Keratinocyte (primary cell): Measurements from ENCODE around the gene CFAP410. TPM values are rescaled to one million over a fixed set of nuclear protein-coding genes. Genes with fewer than 3 reads are reported as not detected.

Source experiments
- DNase-seq: peaks from one replicate; pipeline ENCODE4 v3.0.0-alpha.2; 2011; ENCODE audit warnings: low read depth, missing footprints, low spot score
- FAIRE-seq: peaks from 2 replicates; lab custom pipeline; 2011; peaks lifted over from hg19 to GRCh38; lab: Jason Lieb, UNC
- H2AFZ ChIP-seq: 2 replicates; pipeline ENCODE4 v1.6.0; 2012; ENCODE audit warnings: low read length, control low read depth, inconsistent platforms; ENCODE audit not compliant: control insufficient read depth
- H3K27ac ChIP-seq: 2 replicates; pipeline ENCODE4 v1.5.1; 2011; ENCODE audit warnings: low read length; ENCODE audit not compliant: control insufficient read depth, insufficient read depth
- H3K27me3 ChIP-seq: 3 replicates; pipeline ENCODE4 v1.6.0; 2011; ENCODE audit warnings: low read length; ENCODE audit not compliant: control insufficient read depth, insufficient read depth; ENCODE audit errors: extremely low read depth
- H3K36me3 ChIP-seq, 2 experiments: 2 replicates in 1 of 2; 3 replicates in 1 of 2; pipeline ENCODE4 v1.5.1; 2011; ENCODE audit warnings: low read length in 2 of 2, mild to moderate bottlenecking in 1 of 2; ENCODE audit not compliant: control insufficient read depth in 2 of 2, insufficient read depth in 2 of 2; ENCODE audit errors: extremely low read depth in 1 of 2
- H3K4me1 ChIP-seq: 3 replicates; pipeline ENCODE4 v1.5.1; 2011; ENCODE audit warnings: low read length; ENCODE audit not compliant: control insufficient read depth, insufficient read depth; ENCODE audit errors: extremely low read depth
- H3K4me2 ChIP-seq: 3 replicates; pipeline ENCODE4 v1.6.0; 2011; ENCODE audit warnings: low read depth, low read length; ENCODE audit not compliant: control insufficient read depth, insufficient read depth; ENCODE audit errors: extremely low read depth
- H3K4me3 ChIP-seq, 3 experiments: fragments of 200-600 bp in 1 of 3; sonication (generic) in 1 of 3; 2 replicates in 2 of 3; 3 replicates in 1 of 3; pipeline ENCODE4 v1.5.1; 2011 to 2016; ENCODE audit warnings: low read length in 3 of 3, mild to moderate bottlenecking in 3 of 3, control low read depth in 2 of 3, inconsistent platforms in 1 of 3, low read depth in 1 of 3, mixed read lengths in 1 of 3, mixed run types in 1 of 3, moderate library complexity in 1 of 3; ENCODE audit not compliant: control insufficient read depth in 2 of 3, insufficient read depth in 2 of 3; ENCODE audit errors: extremely low read depth in 1 of 3
- H3K79me2 ChIP-seq: 2 replicates; pipeline ENCODE4 v1.6.0; 2012; ENCODE audit warnings: low read length; ENCODE audit not compliant: control insufficient read depth, insufficient read depth
- H3K9ac ChIP-seq: 3 replicates; pipeline ENCODE4 v1.6.0; 2011; ENCODE audit warnings: low read length; ENCODE audit not compliant: control insufficient read depth, insufficient read depth; ENCODE audit errors: extremely low read depth
- H3K9me1 ChIP-seq: 3 replicates; pipeline ENCODE4 v1.6.0; 2011; ENCODE audit warnings: low read length; ENCODE audit not compliant: control insufficient read depth, insufficient read depth; ENCODE audit errors: extremely low read depth
- H3K9me3 ChIP-seq: 2 replicates; pipeline ENCODE4 v1.5.1; 2012; ENCODE audit warnings: low read depth, low read length; ENCODE audit not compliant: control insufficient read depth
- H4K20me1 ChIP-seq: 3 replicates; pipeline ENCODE4 v1.6.0; 2011; ENCODE audit warnings: low read length; ENCODE audit not compliant: control insufficient read depth, insufficient read depth; ENCODE audit errors: extremely low read depth
- CTCF ChIP-seq, 3 experiments: IDR thresholded peaks in 1 of 3; conservative IDR thresholded peaks in 1 of 3; optimal IDR thresholded peaks in 1 of 3; 2 replicates in 2 of 3; 3 replicates in 1 of 3; pipeline versions ENCODE3 to v1.5.1; 2011; ENCODE audit warnings: low read length in 3 of 3, mild to moderate bottlenecking in 3 of 3, moderate library complexity in 2 of 3, control low read depth in 1 of 3, inconsistent platforms in 1 of 3; ENCODE audit not compliant: insufficient read depth in 2 of 3; ENCODE audit errors: extremely low read depth in 1 of 3
- EZH2 ChIP-seq: IDR thresholded peaks from one replicate; pipeline ENCODE4 v1.6.1; 2012; ENCODE audit warnings: inconsistent platforms, mild to moderate bottlenecking, low read length, moderate library complexity
- dilution Hi-C: fragments of 300-500 bp; cut with MboI; formaldehyde crosslinking; loops from one replicate; pipeline ENCODE4 v1.7.0; 2020; ENCODE audit warnings: low sequenced_read_pairs; ENCODE audit not compliant: extremely low pct_ligation_motif_present
- polyA plus RNA-seq, 5 experiments: library from polyadenylated mRNA; depleted of rRNA in 3 of 5; stranded (reverse) in 3 of 5; stranded (forward) in 1 of 5; unstranded in 1 of 5; fragments of >200 nt; gene quantifications; 1 replicate in 1 of 5; 2 replicates in 3 of 5; 3 replicates in 1 of 5; pipeline versions ENCODE4 v1.2.1 to v1.2.3, GENCODE V29; 2011 to 2012; ENCODE audit warnings: missing spikeins in 2 of 5, low read depth in 1 of 5, low replicate concordance in 1 of 5

The CFAP410 gene
- polyA plus RNA-seq, 1 donor (not counting 4 experiments of a cell fraction or from before 2014, with no cell fraction given): 2.2 TPM

- H3K79me2 ChIP-seq: no peaks in the 10 kb centered on the region
- no peak overlapping the region for H3K4me3 ChIP-seq
- dilution Hi-C loops: no loop called here
- no peaks in the 10 kb centered on the region for H3K4me1 ChIP-seq
- FAIRE-seq (no peak), DNase-seq (no peak)
- no peaks in the 10 kb centered on the region for H3K9me3 ChIP-seq
- no peaks in the 10 kb centered on the region for H3K36me3 ChIP-seq
- H4K20me1 ChIP-seq: peaks cover 4% of the 10 kb centered on the region
- TF ChIP-seq CTCF (optimal IDR thresholded peaks at IDR 0.05 in 1 of 3, IDR thresholded peaks at IDR 0.05 in 1 of 3, conservative IDR thresholded peaks at IDR 0.05 in 1 of 3; ENCODE audit: extremely low read depth in 1 of 3, insufficient read depth in 2 of 3, low read length in 3 of 3) (no peak), EZH2 (no peak)
- H3K9ac ChIP-seq: no peak overlapping the region
- no peaks in the 10 kb centered on the region for H3K9me1 ChIP-seq
- no peak overlapping the region for H3K27ac ChIP-seq
- no peak overlapping the region for H3K4me2 ChIP-seq
- no peak overlapping the region for H2AFZ ChIP-seq
- peaks cover 43% of the 10 kb centered on the region for H3K27me3 ChIP-seq
These were observed 48.7 kb downstream of the CFAP410 start for GRCh38 chr21:44290327-44291077.

- Histone ChIP-seq H2AFZ (no peak overlapping the region), H3K27ac (no peak overlapping the region), H3K4me1 (no peaks in the 10 kb centered on the region), H3K9ac (no peak overlapping the region), H3K79me2 (no peaks in the 10 kb centered on the region), H3K4me3 (no peak overlapping the region), H3K9me1 (no peaks in the 10 kb centered on the region), H3K4me2 (no peak overlapping the region), H4K20me1 (peaks cover 3% of the 10 kb centered on the region), H3K27me3 (peaks cover 48% of the 10 kb centered on the region), H3K9me3 (no peaks in the 10 kb centered on the region), H3K36me3 (no peaks in the 10 kb centered on the region)
- TF ChIP-seq EZH2: no peak
- no peak for TF ChIP-seq CTCF (optimal IDR thresholded peaks at IDR 0.05 in 1 of 3, IDR thresholded peaks at IDR 0.05 in 1 of 3, conservative IDR thresholded peaks at IDR 0.05 in 1 of 3; ENCODE audit: extremely low read depth in 1 of 3, insufficient read depth in 2 of 3, low read length in 3 of 3)
- FAIRE-seq (no peak), DNase-seq (no peak)
- dilution Hi-C loops: no loop called here
These were observed 49.7 kb downstream of the CFAP410 start for GRCh38 chr21:44289381-44290010.
